ENCODE results near the gene NFIX. TPM values are rescaled to one million over a fixed set of nuclear protein-coding genes. Genes with fewer than 3 reads are reported as not detected.
"Not testable (repeated sequence)": the region's sequence is repeated elsewhere in the genome, so short reads cannot be mapped to it uniquely, and the experiment has no call there.

Gene NFIX
- total RNA-seq, 2 donors from 2014 or later: 70.9 to 73.8 TPM

- H3K27ac ChIP-seq: no peak overlapping the region
- no peaks in the 10 kb centered on the region for H3K9me3 ChIP-seq
- no peaks in the 10 kb centered on the region for H3K27me3 ChIP-seq
- H3K36me3 ChIP-seq: peaks cover 19% of the 10 kb centered on the region
- intact Hi-C loops (cut with DNase I): no loop called here
- no peak overlapping the region for H3K9ac ChIP-seq (ENCODE audit: low read depth in 2 of 2, low read length in 2 of 2)
- DNase-seq: no peak
- peaks cover 12% of the 10 kb centered on the region for H3K4me1 ChIP-seq
- H3K4me3 ChIP-seq: no peak overlapping the region
- no peak for TF ChIP-seq CTCF (IDR thresholded peaks at IDR 0.05)
Observed at GRCh38 chr19:12947702-12948611, 47.3 kb upstream of the NFIX start.

- no peaks in the 10 kb centered on the region for H3K9me3 ChIP-seq
- intact Hi-C loops (cut with DNase I): no loop called here
- H3K27ac ChIP-seq: no peak overlapping the region
- peaks cover 12% of the 10 kb centered on the region for H3K4me1 ChIP-seq
- H3K27me3 ChIP-seq: no peaks in the 10 kb centered on the region
- no peak overlapping the region for H3K9ac ChIP-seq (ENCODE audit: low read depth in 2 of 2, low read length in 2 of 2)
- no peak for DNase-seq
- H3K36me3 ChIP-seq: peaks cover 14% of the 10 kb centered on the region
- no peak overlapping the region for H3K4me3 ChIP-seq
- TF ChIP-seq CTCF (IDR thresholded peaks at IDR 0.05): no peak
Observed at GRCh38 chr19:12948612-12949362, 46.5 kb upstream of the NFIX start.

GRCh38 chr19:12949363-12950283 is 45.7 kb upstream of the NFIX start:
- peaks cover 14% of the 10 kb centered on the region for H3K36me3 ChIP-seq
- H3K4me1 ChIP-seq: peaks cover 17% of the 10 kb centered on the region
- intact Hi-C loops (cut with DNase I): no loop called here

GRCh38 chr19:12952050-12952449 is 43.2 kb upstream of the NFIX start:
- H3K9ac ChIP-seq (ENCODE audit: low read depth in 2 of 2, low read length in 2 of 2); H3K27ac ChIP-seq; H3K27me3 ChIP-seq; H3K4me3 ChIP-seq; DNase-seq; intact Hi-C loops (cut with DNase I); H3K9me3 ChIP-seq: not testable (repeated sequence)
- peaks cover 13% of the 10 kb centered on the region for H3K4me1 ChIP-seq
- peaks cover 14% of the 10 kb centered on the region for H3K36me3 ChIP-seq

More at GRCh38 chr19:12949363-12950283, 45.7 kb upstream of the NFIX start:
- Histone ChIP-seq H3K9me3 (no peaks in the 10 kb centered on the region), H3K27ac (no peak overlapping the region), H3K9ac (ENCODE audit: low read depth in 2 of 2, low read length in 2 of 2) (no peak overlapping the region), H3K4me3 (no peak overlapping the region), H3K27me3 (no peaks in the 10 kb centered on the region)
- TF ChIP-seq CTCF (IDR thresholded peaks at IDR 0.05): no peak
- DNase-seq: no peak

GRCh38 chr19:12952488-12953137 is 42.7 kb upstream of the NFIX start:
- Histone ChIP-seq H3K27ac (no peak overlapping the region), H3K4me3 (no peak overlapping the region), H3K27me3 (no peaks in the 10 kb centered on the region), H3K9me3 (no peaks in the 10 kb centered on the region), H3K4me1 (peaks cover 7% of the 10 kb centered on the region), H3K9ac (ENCODE audit: low read depth in 2 of 2, low read length in 2 of 2) (no peak overlapping the region), H3K36me3 (peaks cover 14% of the 10 kb centered on the region)
- no peak for DNase-seq
- TF ChIP-seq CTCF (IDR thresholded peaks at IDR 0.05): no peak
- intact Hi-C loops (cut with DNase I): no loop called here

Data from colonic mucosa (tissue), 4 donors.